GM10248 (cell line): ENCODE measurements around the gene GRK3.

Experiments used
- CTCF ChIA-PET: fragments of 300-600 bp; sonication (Branson Sonifier 250); formaldehyde crosslinking; extraction: SDS; loops from one replicate; lab custom pipeline; 2021; ENCODE audit warnings: antibody characterized with exemption; lab: Yijun Ruan, JAX
- POLR2A ChIA-PET: fragments of 350-650 bp; sonication (Branson Sonifier 250); formaldehyde crosslinking; extraction: SDS; loops from one replicate; lab custom pipeline; 2020; ENCODE audit warnings: antibody characterized with exemption; lab: Yijun Ruan, JAX
- DNase-seq: peaks from one replicate; pipeline ENCODE4 v3.0.0; 2012; ENCODE audit errors: extremely low spot score
- TF ChIP-seq, protein P1 (sequence below): IDR thresholded peaks from 2 replicates; pipeline ENCODE4 v1.5.1; 2012; ENCODE audit warnings: mild to moderate bottlenecking, low read depth; ENCODE audit errors: extremely low read depth, missing control alignments, control extremely low read depth

Gene GRK3

GRCh38 chr22:25637672-25638071 lies 73.2 kb downstream of the GRK3 start:
- DNase-seq: no peak
- ChIA-PET POLR2A (interaction anchor here (0.6 kb wide), 1 partner anchor 39 kb away, joined by 3 read pairs; no protein-coding TSS in a partner anchor), CTCF (interaction anchor here (1.4 to 2.1 kb wide), 3 partner anchors 7 to 35 kb away, joined by 3 to 8 read pairs (median 5); no protein-coding TSS in a partner anchor)
- TF ChIP-seq, protein P1, sequence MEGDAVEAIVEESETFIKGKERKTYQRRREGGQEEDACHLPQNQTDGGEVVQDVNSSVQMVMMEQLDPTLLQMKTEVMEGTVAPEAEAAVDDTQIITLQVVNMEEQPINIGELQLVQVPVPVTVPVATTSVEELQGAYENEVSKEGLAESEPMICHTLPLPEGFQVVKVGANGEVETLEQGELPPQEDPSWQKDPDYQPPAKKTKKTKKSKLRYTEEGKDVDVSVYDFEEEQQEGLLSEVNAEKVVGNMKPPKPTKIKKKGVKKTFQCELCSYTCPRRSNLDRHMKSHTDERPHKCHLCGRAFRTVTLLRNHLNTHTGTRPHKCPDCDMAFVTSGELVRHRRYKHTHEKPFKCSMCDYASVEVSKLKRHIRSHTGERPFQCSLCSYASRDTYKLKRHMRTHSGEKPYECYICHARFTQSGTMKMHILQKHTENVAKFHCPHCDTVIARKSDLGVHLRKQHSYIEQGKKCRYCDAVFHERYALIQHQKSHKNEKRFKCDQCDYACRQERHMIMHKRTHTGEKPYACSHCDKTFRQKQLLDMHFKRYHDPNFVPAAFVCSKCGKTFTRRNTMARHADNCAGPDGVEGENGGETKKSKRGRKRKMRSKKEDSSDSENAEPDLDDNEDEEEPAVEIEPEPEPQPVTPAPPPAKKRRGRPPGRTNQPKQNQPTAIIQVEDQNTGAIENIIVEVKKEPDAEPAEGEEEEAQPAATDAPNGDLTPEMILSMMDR: no peak

DNA sequence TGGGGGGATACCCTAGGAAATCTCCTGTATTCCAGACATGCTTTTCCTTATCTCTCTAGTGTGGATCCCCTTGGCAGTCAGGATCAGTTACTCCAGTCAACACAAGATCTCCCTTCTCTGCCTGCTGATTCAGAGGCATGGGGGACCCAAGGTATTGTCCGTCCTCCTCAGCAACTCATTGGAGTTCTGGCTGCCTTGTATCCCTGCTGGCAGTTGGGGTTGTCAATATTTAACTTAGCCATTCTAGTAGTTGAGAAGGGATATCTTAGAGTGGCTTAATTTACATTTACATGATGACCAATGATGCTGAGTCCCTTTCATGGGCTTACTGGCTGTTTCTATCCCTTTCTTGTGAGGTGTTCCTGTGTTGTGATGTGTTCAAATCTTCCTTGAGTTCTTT lies 74.2 kb downstream of the GRK3 start:
- DNase-seq: no peak
- ChIA-PET POLR2A (no interaction called here), CTCF (interaction anchor here (1.6 kb wide), 1 partner anchor 16 kb away, joined by 4 read pairs; no protein-coding TSS in a partner anchor)
- TF ChIP-seq, protein P1: no peak

DNA sequence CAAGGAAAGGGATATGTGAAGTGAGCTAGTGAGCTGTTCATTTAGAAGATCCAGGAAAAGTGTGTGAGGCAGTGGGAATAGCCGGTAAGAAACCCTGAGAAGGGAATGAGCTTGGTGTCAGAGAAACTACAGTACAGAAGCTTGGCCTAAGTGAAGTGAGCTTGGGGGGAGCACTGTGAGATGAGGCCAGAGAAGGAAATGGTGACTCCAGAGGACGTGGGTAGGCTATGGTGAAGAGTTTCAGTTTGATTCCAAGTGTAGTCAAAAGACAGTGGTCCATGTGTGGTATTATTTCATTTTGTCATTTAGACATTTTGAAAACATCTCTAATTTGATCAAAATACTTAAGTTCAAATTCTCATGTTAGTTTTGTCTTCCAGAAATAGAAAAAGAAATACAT lies 77.2 kb downstream of the GRK3 start:
- ChIA-PET CTCF (interaction anchor here (0.7 kb wide), 1 partner anchor 14 kb away, joined by 3 read pairs; no protein-coding TSS in a partner anchor), POLR2A (no interaction called here)
- TF ChIP-seq, protein P1: no peak
- no peak for DNase-seq

DNA sequence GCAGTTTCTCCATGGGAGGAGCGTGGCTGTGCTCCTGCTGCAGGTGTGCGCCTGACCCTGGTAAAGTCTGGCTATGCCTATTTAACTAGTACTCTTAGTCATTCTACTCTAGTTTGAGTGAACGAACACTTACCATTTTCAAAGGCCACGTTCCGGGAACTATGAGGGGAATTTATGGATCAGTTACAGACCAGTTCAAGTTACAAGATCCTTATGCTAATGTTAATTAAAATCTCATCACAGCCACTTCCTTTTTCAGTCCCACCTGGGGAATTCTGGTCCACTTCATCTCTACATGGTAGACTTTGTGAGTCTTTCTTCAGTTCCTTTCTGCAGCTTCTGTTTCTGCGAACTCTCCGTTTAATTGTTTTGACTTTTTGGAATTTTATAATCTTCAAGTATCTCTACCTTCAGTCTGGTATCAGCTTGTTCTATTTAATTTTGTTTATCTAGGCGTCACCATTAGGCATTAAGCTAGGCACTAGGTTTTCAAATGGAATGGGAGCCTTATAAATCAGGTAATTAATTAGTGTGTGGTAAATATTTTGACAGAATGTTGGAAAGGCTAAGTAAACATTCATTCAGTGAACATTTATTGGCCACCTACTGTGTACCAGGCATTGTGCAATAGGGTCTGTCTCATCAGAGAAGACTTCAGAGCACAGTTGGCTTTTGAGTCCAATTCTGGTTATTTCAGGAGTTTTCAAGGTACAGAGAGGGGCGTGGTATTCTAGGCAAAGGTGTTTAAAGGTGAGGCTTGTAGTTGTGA lies 78.9 kb downstream of the GRK3 start:
- TF ChIP-seq, protein P1: no peak
- POLR2A ChIA-PET: no interaction called here

GRCh38 chr22:25644122-25644521 lies 79.6 kb downstream of the GRK3 start:
- no peak for DNase-seq
- POLR2A ChIA-PET: no interaction called here

More for the DNA sequence above, 78.9 kb downstream of the GRK3 start:
- DNase-seq: no peak
- CTCF ChIA-PET: interaction anchor here (1.5 kb wide), 1 partner anchor 29 kb away, joined by 4 read pairs; no protein-coding TSS in a partner anchor

DNA sequence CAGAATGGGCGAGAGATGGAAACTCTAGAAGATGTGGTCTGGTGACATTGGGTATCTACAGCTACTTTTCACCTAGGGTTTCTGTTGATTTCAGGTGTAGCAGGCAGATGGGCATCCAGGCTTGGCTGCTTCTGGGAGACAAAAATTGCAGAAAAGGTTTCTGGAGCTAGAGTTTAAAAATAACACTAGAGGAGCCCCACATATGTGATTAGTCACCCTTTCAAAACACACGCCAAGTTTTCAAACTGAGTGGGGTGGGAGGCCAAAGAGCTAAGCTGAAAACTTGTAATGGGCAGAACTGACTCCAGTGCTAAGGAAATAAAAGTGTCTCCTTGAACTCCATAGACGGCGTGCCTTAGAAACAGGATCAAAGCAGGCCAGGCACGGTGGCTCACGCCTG lies 80.8 kb downstream of the GRK3 start:
- ChIA-PET CTCF (interaction anchor here (1.0 to 1.8 kb wide), 2 partner anchors 8 to 20 kb away, joined by 3 to 5 read pairs; no protein-coding TSS in a partner anchor), POLR2A (no interaction called here)
- TF ChIP-seq, protein P1: no peak
- no peak for DNase-seq

More at GRCh38 chr22:25644122-25644521, 79.6 kb downstream of the GRK3 start:
- CTCF ChIA-PET: interaction anchor here (0.6 to 1.8 kb wide), 2 partner anchors 7 to 22 kb away, joined by 3 to 5 read pairs; no protein-coding TSS in a partner anchor
- TF ChIP-seq, protein P1: no peak
